HG03565 (cell line): ENCODE results near the gene SLC35E4.
"Not testable (repeated sequence)": the region's sequence is repeated elsewhere in the genome, so short reads cannot be mapped to it uniquely, and the experiment has no call there.

Experiments
- ATAC-seq: cut with Tn5 transposase; IDR thresholded peaks from one replicate; pipeline ENCODE4 v1.9.1; 2021; ENCODE audit warnings: mild to moderate bottlenecking, moderate library complexity; ENCODE audit not compliant: unreplicated experiment

The SLC35E4 gene, protein sequence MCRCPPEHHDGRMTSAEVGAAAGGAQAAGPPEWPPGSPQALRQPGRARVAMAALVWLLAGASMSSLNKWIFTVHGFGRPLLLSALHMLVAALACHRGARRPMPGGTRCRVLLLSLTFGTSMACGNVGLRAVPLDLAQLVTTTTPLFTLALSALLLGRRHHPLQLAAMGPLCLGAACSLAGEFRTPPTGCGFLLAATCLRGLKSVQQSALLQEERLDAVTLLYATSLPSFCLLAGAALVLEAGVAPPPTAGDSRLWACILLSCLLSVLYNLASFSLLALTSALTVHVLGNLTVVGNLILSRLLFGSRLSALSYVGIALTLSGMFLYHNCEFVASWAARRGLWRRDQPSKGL

DNA sequence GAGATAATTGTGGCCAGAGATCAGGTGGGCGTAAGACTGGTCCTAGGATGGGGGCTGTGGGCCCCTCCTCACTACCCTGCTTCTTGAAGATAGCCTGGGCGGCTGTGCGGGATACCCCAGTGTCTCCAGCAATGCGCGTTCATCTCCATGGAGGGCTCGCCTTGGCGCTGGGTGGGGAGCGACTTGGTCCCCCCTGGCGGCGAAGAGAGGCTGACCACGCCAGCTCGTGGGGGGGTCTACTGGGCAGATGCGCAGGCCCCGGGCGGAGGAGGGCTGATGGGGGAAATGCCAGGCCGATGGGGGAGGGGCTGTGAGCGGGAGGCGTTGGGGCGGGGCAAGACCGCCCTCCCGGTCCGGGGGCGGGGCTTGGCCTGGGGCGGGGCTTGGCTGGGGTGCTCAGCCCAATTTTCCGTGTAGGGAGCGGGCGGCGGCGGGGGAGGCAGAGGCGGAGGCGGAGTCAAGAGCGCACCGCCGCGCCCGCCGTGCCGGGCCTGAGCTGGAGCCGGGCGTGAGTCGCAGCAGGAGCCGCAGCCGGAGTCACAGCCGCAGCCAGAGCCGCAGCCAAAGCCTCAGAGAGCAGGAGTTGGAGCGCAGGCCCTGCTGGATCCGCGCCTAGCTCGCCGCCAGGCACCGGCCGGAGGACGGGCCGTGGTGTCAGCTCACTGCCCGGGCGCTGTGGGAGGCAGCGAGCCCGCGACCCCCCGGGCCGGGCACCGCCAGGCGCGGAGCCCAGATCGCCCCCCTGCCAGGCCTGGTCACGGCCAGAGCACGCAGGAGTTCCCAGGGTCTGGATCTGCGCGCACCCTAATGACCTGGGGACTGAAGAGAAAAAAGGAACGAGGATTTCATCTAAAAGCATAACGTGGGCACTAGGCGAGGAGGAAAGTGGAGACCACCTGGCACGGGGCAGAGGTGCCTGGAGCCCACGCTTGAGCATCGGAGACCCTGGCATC is at the start of gene SLC35E4:
TSS of gene SLC35E4 (plus strand) at position 509 of the 953 bp plus-strand sequence. CDS start 670 bp downstream, outside the sequence.
- ATAC-seq, result peak; percentile 38

- no peak for ATAC-seq
Measured at GRCh38 chr22:30586414-30586813, 49.2 kb upstream of the SLC35E4 start.

DNA sequence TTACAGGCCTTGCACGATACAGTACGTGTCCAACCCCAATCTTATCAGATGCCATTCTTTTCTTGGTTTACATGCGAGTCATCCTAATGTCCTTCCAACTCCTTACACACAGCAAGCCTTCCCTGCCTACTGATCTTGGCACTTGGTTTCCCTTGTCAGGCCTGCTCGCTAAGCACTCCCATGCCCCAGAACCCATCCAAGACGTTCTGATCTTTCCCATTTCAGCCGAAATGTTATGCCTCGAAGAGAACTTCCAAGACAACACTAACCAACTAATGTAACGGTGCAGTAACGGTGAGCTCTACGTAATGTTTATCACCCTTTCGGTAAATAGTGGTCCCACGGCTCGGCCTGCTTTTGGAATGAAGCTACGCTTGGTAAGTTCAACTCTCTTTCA is 44.4 kb upstream of the SLC35E4 start:
- ATAC-seq, result no peak

GRCh38 chr22:30591588-30592359 is 43.8 kb upstream of the SLC35E4 start, which contains the start of gene PES1:
Gene PES1, minus strand, starts transcription at chr22:30591910. Its CDS starts 77 bp downstream, at chr22:30591833.
- ATAC-seq, result peak; percentile 93

GRCh38 chr22:30592360-30592713 is 43.2 kb upstream of the SLC35E4 start:
- ATAC-seq, result not testable (repeated sequence)

GRCh38 chr22:30596199-30596598 is 39.4 kb upstream of the SLC35E4 start:
- no peak for ATAC-seq

DNA sequence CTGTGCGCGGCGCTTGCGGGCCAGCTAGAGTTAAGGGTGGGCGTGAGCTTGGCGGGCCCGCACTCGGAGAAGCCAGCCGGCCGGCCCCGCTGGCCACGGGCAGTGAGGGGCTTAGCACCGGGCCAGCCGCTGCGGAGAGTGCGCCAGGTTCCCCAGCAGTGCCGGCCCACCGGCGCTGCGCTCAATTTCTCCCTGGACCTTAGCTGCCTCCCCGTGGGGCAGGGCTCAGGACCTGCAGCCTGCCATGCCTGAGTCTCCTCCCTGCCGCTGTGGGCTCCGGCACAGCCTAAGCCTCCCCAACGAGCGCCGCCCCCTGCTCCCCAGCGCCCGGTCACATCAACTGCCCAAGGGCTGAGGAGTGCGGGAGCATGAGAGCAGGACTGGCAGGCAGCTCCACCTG is 38.7 kb upstream of the SLC35E4 start:
- no peak for ATAC-seq

DNA sequence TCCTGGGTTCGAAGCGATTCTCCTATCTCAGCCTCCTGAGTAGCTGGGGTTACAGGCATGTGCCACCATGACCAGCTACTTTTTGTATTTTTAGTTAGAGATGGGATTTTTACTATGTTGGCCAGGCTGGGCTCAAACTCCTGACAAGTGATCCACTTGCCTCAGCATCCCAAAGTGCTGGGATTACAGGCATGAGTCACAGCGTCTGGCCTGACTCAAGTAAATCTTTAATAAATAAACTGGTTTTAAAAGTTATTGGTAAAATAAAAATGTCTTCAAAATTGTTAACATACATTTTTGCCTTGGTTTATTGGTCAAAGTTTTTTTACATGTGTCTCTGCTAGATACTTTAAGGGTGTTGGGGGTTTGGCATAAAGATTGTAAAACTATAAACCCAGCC is 36.6 kb upstream of the SLC35E4 start:
- ATAC-seq, result no peak

GRCh38 chr22:30600921-30601320 is 34.7 kb upstream of the SLC35E4 start:
- no peak for ATAC-seq

- ATAC-seq, result no peak
Measured at GRCh38 chr22:30601464-30601863, 34.1 kb upstream of the SLC35E4 start.

DNA sequence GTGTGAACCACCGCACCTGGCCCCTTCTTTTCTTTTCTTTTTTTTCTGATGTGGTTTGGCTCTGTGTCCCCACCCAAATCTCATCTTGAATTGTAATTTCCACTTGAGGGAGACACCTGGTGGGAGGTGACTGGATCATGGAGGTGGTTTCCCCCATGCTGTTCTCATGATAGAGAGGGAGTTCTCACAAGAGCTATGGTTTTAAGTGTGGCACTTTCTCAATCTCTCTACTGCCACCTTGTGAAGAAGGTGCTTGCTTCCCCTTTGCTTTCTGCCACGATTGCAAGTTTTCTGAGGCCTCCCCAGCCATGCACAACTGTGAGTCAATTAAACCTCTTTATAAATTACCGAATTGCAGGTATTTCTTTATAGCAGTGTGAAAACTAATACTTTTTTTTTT is 33.5 kb upstream of the SLC35E4 start:
- no peak for ATAC-seq

- ATAC-seq, result no peak
Measured at GRCh38 chr22:30603801-30604200, 31.8 kb upstream of the SLC35E4 start.

DNA sequence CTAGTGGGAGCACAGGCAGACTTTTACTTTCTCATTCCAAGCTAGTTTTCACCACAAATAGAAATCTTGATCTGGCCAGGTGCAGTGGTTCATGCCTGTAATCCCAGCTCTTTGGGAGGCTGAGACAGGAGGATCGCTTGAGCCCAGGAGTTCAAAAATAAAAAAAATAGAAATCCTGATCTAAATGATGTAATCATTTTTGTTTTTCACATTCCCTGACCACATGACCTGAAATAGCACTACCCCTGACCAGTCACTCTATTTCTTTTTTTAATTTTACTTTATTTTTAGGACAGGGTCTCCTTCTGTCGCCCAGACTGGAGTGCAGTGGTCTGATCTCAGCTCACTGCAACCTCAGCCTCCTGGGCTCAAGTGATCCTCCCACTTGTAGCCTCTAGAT is 30.9 kb upstream of the SLC35E4 start:
- no peak for ATAC-seq

GRCh38 chr22:30605449-30606110 is 30.0 kb upstream of the SLC35E4 start:
- ATAC-seq, result no peak

DNA sequence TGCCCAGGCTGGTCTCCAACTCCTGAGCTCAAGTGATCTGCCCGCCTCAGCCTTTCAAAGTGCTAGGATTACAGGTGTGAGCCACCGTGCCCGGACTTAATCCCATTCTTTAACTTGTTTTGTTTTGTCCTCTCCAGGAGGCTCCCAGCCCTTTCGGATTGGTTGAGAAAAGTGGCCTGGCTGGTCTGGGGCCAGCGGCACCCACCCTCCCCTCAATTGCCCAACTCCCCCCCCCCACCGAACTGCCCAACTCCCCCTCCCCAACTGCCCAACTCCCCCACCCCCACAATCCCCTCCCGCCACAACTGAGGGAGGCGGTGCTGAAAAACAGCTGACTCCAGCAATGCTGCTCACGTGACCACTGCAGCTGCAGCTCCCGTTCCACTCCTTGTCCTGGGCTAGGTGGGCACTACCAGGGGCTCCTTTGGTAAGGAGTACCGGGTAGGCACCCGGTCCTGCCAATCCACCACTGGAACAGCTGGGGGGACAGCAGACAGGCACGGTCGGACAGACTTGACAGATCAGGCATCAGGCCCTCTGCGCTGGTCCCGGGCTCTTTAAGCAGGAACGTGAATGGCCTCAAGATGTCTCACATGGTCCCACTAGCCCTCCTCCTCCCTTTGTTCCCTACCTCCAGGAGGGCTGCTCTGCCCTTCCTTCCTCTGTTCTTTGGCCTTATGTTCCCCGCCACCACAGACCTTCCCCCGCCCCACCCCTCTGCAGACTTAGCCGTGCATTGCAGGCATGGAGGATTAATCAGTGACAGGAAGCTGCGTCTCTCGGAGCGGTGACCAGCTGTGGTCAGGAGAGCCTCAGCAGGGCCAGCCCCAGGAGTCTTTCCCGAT is 28.9 kb upstream of the SLC35E4 start, which contains the start of gene TCN2:
TSS of gene TCN2 (plus strand) at position 720 of the 845 bp plus-strand sequence. CDS start 158 bp downstream, outside the sequence.
- no peak for ATAC-seq

- ATAC-seq, result no peak
Measured at GRCh38 chr22:30607300-30607930, 28.2 kb upstream of the SLC35E4 start.

- ATAC-seq, result no peak
Measured at GRCh38 chr22:30607939-30608338, 27.6 kb upstream of the SLC35E4 start.

DNA sequence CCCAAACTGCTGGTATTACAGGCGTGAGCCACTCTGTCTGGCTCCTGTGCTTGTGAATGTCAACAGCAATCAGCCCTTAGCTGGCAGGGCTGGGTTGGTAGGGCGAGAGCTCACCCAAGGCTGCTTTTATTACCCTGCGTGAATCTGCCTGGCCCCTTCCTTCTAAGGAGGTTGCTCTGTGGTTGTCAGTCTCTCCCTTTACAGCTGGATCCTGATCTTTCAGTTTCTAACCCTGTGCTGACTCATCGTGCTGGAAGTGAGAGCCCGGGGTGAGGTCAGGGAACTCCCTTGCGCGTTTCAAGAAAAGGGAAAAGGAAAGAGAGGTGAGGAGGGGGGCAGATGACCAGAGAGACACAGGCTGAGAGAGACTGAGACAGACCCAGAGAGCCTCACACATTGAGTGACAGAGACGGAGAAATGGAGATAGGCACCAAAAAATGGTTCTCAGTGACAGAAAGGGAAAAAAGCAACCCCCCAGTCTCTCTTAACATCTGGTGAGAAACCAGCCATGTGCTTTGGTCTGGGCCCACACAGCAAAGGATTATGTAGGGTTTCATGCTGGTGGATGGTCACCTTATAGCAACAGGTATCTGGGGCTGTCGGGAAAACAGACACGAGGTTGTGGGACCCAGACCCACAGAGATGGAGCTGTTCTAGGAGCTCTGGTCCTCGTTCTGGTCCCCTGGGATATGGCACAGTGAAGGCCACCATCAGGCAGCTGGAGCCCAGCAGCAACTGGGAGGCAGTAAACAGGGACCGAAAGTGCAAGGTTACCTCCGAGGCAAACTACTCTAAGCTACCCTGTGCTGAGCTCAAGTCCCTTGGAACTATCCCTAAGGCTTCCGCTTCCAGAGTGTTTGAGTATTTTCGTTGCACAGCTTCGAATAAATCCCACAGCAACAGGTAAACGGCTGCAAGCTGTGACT is 26.1 kb upstream of the SLC35E4 start:
- no peak for ATAC-seq
